ENCODE measurements around the gene ZBTB20.

Gene ZBTB20

DNA sequence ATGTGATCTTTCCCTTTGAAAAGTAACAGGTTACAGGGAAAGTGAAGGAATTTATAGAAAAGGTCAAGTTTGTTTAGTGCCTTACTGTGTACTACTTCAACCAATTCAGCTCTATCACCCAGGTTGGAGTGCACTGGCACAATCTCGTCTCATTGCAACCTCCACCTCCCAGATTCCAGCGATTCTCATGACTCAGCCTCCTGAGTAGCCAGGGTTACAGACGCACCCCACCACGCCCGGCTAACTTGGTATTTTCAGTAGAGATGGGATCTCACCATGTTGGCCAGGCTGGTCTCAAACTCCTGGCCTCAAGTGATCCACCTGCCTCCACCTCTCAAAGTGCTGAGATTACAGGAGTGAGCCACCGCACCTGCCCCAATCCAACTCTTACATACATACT, 279.7 kb downstream of the ZBTB20 start:
- DNase-seq = no peak

DNA sequence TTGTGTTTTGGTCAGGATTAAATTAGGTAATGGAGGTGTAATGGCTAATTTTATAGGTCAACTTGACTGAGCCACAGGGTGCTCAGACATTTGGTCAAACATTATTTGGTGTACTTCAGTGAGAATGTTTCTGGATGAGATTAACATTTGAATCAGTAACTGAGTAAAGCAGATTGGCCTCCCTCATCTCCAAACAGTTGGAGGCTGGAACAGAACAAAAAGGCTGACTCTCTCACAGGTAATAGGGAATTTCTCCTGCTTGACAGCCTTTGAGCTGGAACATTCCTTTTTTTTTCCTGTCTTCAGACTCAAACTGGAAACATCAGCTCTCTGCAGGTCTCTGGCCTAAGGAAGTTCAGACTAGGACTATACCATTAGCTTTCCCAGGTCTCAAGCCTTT, 280.7 kb downstream of the ZBTB20 start:
- no peak for DNase-seq

DNA sequence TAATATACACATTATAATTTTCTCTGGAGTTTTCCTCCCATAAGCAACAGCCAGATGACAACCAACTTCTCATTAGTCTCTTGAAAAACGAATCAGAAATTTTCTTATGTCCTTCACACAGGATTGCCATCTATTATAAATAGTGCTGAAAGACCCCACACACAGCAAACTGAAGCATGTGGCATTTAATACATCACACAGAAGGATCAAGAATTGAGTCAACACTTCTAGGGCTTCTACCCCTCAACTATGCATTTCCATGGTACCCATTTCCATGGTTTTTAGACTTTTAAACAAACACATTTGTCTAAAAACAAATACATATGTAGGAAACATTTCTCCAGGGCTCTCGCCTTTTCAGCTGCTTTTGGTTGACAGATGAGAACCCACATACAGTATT, 282.1 kb downstream of the ZBTB20 start:
- DNase-seq = no peak

DNA sequence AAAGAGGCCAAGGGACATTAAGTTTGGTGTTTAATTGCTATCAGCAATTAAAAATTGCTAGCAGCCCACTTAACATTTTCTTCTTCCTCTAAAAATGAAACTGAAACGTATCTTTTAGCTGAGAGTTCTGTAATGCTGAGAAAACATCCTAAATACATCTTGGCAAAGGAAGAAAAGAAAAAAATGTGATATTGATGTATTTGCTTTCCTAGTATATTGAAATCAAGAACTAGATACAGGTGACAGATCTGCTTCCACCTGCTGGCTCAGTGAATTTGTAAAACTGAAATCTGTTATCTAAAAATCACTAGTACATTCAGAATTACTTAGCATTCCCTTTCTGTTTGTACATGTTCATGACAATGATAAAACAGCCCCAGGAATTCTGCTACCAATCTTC, 283.2 kb downstream of the ZBTB20 start:
- DNase-seq = no peak

DNA sequence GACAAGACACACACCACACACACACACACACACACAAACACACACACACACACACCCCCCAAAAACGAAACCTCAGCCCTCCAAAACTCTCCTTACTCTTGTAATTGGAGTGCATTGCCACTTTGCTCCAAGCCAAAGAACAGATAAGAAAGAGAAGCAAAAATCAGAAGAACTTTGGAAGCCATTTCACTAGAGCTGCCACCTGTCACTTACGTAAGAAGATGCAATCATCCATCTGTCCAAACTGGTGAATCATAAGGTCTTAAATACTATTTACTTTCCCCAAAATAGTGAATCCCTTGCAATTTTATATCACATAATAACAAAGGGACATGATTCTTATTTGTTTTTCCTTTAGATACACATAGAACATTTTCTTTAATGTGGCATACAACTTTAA, 285.4 kb downstream of the ZBTB20 start:
- no peak for DNase-seq

DNA sequence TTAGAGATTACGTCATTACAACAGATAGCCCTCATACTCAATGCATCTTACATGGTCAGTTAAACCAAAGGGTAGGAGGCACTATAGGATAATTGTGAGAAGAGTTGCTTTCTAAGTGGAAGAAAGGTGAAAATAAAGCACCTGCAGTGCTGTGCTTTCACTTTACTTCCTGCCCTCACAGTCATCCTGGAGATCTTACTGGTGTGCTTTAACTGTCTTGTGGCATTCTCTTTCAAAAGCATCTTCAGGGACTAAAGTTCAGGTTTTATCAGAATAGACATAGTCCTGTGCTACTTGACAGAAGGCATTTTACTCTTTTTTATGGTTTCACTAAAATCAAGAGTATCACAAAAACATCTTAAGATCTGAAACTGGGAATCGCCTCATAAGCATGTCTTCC, 286.6 kb downstream of the ZBTB20 start:
- DNase-seq = no peak

DNA sequence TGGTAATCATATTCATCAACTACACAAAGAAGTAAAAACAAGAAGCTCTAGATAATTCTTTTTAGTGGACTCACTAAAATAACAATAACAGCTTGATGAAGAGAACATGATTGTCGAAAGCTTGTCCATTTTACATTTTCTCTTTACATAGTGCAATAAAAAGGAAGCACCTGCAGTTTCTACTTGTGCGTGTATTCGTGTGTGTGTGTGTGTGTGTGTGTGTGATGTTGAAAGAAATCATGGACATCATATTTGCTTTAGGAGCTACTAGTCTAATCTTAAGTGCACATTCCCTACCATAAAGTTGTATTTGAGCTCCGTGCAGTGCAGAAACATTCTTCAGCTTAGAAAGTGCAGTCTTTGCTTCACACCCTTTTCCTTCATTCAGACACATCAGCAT, 288.8 kb downstream of the ZBTB20 start:
- DNase-seq = no peak

DNA sequence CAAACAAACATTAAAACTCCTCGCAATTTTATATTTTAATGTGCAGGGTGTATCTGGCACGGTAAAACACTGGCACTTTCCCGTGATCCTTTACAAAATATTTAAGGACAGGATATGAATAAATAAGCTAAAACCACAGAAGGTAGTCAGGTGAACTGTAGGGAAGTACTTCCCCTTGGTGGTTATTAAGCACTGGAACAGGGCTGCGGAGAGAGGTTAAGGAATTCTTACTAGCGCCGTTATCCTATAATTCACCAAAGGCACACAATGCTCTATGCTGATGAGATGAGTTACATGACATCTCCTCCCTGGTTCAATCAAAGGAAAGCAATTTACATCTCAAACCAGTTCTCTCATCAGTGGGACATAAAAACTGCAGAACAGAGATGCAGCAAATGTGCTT, 289.8 kb downstream of the ZBTB20 start:
- no peak for DNase-seq

DNA sequence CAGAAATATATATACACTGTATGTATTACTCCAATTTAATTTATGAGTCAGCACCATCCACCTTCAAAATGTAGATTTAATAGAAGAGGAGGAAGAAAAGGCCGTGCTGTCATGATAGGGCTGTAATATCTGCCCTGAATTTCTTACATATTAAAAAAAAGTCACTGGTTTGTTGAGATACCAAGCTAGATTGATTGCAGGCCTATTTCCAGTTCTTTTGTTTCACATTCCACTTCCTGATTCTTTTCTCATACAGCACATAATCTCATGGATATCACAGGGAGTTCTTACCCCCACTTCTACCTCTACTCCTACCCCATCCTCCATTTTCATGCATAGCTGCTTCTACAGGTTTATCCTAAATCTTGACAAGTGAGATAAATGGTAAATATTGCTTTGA, 290.3 kb downstream of the ZBTB20 start:
- no peak for DNase-seq

DNA sequence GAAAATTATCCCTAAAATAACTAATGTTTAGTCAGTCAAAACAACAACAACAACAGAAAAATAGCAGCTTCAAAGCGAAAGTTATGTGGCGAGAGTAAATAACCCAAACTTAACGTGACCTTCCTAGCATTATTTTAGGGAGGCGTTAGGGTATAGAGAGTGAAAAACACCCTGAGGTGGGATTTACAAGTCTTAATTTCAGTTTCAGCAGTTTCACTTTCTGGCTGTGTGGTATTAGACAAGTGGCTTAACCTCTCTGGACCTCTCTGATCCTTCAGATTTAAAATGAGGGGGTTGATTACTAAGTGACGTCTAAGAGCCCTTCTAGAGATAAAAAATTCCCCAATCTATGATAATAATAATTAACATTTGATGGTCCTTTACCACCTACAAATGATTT, 291.2 kb downstream of the ZBTB20 start:
- DNase-seq = no peak

DNA sequence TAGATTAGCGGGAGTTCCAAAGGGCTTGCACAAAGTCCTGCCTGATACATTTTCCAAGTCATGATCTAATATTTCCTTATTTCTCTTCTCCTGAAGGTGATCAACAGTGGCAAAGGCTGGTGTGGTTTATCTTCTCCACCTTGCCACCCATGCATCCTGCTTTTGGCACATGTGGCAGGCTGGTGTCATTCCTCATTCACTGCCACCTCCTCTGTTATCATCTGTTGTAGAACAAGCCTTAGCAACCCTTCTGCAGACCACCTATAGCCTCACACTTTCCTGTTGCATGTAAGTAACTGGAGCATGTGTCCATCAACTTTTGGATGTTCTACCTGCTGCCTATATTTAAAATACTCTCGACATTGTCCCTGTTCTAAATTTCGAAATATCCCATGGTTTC, 294.1 kb downstream of the ZBTB20 start:
- no peak for DNase-seq

DNA sequence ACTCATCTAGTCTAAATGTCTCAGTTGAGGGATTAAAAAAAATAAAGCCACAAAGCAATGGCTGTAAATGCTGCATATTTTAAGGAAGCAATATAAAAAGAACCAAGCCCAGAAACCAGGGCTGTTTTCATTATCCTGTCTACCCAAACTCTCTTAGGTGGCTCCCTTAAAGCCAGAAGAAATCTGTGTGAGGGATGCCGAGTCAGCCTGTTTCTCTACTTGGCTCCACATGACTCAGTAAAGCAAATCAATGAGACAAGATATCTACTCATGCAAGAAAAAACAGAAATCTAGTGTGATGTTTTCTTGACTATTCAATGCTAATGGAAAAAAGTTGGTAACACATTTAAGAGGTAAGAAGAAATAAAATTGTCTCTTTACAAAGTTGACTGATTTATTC, 296.2 kb downstream of the ZBTB20 start:
- DNase-seq = no peak

DNA sequence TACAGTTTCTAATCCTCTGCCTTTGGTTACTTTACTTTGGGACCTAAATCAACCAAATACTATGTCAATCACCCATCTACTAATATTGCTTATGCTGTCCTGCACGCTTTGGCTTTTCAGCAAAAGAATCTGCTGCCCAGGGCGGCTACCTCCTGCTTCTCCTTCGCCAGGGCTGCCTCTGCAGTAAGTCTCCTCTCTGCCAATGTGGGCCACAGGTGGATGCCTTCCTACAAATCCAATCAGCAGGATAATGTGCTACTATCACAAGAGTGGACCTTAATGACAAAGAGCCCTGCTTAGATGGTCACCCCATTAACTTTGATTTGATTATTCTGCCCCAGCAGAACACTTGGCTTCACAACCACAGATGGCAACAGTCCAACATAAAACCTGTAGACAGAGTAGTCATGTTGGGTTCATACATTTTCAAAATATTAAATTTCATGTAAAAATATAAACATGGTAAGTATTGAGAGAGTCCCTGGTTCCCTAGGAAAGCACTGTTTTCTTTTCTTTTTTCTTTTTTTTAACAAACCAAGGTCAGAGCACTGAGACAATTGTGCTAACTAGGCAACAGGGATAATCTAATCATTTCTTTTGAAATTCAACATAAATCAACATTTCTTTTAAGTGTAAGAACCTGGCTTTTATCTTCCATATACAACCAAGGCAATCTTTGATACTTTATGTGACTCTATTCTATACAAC, 298.3 kb downstream of the ZBTB20 start:
- no peak for DNase-seq

DNA sequence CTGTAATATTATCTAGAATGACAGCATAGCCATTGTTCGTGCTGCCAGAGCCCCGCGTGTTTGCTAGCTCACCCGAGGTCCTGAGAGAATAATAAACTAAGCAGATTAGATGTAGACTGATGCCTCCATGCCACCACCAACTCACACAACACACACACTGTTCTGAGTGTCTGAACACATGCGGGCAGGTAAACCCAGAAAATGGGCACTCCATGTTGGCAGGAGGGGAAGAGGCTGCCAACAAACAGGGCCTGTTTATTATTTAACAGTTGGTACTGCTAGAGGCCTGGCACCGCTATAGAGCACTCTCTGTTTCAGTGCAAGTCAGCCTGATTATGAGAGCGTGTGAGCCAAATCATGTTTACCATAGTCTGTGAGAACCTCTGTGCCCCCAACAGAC, 299.0 kb downstream of the ZBTB20 start:
- no peak for DNase-seq

DNA sequence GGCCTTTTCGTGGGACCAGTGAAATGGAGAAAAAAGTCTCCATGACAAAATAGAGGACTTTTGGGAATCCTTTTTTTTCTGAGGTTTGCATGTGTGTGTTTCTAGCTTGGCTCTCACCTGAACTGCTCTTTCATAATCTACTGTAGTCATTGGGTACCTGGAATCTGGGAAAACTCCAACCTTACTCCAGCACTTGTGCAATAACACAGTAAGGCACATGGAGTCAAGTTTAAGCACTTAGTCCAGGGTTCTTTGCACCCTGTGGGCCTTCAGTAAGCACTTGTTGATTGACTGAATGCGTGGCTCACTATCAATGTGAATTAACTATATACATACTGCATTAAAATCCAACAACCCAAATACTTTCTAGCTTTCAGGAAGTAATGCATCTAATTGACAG, 299.5 kb downstream of the ZBTB20 start:
- no peak for DNase-seq

DNA sequence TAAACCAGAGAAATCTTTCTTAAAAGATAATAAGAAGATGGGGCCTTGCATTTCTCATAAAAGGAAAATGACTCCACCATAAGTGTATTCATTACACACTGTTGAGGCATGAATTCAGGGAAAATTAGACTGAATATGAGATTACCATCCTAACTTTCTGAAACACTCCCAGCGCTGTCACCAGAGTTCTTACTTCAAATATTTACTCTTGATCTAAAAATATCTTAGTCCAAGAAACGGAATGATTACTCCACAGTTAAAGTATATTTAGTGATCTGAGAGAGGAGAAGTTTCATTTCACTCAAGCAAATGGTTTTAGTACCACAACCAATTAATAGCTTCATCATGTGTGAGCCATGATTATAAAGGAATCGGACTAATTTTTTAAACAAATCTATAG, 300.3 kb downstream of the ZBTB20 start:
- DNase-seq = no peak

DNA sequence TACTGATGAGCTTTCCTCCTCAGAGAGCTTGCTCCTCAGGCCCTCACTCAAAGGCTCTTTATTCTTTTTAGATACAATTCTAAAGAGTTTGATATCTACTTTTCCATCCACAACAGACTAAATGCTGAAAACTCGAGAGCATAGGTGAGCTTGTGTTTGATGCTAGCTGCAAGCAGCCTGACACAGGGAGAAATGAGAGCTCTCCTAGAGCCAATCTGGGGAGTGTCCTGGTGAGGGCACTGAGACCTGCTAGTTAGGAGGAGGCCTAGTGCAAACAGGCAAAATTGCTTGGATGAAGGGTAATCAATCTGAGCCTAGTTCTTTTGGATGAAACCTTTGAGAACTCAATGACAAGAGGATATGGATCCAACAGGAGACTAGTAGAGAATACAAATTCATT, 300.8 kb downstream of the ZBTB20 start:
- DNase-seq = no peak

DNA sequence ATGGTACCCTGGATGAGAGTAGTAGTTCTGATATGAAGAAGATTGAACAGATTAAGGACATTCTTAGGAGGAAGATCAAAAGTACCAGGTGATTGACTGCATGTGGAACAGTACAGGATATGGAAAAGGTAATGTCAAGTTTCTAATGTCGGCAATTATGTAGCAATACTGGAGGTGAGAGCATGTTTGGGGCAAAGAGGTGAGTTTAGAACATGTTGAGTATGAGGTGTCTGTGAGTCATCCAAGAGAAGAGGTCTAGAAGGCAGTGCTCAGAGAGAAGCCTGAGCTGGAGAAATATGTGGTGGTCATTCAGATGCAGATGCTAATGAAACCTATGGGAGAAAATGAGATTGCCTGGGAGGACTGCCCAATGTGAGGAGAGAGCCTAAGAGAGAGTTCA, 305.6 kb downstream of the ZBTB20 start:
- no peak for DNase-seq

DNA sequence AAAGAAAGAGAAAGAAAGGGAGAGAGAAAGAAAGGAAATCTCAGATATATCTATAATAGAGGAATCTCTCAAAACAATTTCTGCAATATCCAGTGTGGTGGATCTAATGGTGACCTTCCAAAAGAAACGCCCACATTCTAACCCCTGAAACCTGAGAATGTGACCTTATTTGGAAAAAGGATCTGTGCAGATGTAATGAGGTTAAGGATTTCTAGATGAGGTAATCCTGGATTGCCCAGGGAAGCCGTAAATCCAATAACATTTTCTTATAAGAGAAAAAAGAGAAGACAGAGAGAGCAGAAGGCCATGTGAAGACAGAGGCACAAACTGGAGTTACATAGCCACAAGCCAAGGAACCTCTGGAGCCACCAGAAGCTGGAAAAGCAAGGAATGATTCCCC, 307.6 kb downstream of the ZBTB20 start:
- DNase-seq = no peak

DNA sequence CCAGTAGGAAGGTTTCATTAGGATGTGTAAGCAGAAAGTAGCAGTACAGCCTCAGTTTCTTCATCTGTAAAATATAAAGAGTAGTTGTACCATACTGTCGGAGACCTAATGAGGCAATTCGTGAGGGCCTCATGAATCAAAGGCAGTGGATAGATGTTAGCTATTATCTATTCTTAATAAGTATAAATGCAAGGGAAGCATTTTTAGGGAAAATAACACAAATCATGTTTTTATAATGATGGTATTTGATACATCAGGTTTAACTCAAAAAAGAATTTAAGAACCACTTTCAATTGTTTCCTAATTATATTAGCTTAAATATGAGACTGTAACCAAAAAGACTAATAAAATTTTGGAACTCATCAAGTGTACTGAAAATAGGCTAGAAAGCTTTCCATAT, 309.1 kb downstream of the ZBTB20 start:
- DNase-seq = no peak

DNA sequence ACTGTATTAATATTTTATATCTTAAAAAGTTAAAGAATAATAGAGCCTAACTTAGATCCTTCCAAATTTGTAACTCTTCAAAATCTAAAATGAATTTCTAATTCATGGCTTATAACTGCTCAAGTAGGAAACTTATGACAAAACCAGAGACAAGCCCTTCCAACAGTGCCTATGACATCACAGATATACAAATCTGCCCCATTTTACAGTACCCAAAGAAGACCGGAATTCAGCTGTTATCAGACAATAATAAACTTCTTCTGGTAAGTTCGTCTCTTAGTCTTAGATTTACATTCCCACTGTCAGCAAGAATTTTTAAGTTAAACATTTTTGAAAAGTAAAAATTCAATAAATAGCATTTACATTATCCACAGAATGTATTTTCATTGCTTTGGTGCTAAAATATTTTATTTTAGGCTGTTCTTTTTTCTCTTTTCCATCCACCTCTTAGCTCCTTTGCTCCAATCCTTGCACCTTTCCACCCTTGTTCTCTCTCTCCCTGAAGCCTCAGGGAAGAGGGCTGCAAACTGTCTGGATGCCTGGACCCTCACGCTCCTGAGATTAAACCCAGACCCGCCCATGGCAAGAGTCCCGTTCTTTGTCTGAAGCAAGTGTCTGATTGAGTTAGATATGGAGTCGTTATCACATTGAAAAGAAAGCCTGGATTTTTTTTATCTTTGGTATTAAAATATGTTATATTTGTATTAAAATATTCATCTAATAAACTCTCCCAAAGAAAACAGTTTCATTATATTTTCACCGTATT, 312.7 kb downstream of the ZBTB20 start:
- no peak for DNase-seq

DNA sequence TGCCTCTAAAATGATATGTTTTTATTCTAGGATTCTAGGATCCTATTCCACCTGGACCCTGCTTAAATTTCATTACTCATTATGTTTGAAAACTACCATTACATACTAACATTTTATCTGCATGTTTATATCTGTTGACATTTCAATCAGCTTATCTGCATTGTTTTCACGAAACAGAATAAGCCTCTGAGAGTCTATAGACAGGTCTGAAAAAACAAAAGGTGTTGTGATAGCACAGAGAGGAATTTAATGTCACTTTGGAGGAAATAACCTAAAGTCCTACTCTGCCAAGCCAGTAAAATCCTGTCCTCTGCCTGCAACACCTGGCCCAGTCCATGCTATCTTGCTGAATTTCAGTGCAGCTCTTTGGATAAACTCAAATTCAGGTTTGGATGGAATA, 315.2 kb downstream of the ZBTB20 start:
- DNase-seq = no peak

DNA sequence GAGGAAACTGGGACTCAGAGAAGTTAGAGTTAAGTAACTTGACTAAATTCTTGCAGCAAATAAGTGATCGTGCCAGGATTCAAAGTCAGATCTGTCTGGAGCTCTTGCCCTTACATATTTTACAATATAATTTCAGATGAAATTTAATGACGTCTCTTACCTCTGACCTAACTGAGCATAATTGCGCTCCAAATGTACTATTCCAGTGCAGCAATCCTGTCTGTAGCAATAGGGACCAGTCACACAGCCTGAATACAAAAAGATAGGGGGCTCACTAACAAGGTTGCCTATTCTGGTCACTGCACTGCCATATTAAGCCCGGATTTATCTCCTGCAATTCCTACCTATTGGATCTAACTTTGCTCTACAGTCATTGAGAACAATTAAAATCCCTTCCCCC, 316.4 kb downstream of the ZBTB20 start:
- no peak for DNase-seq

DNA sequence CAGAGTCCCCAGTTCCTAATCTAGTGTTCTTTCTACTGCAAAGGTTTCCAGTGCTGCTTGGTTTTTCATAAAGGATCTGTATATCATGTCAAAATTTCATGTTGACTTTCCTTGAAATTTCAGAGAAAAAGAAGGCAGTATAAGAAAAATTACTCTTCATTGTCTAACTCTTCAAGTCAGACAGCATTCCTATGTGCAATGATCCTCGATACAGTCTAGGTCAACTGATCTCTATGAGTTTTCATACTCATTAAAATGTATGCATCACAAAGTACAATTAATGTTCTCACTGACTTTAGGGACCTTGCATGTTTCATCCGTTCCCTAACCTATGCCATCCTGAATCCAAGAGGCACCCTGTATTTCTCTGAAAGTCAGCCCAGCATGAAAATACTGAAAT, 317.3 kb downstream of the ZBTB20 start:
- no peak for DNase-seq

DNA sequence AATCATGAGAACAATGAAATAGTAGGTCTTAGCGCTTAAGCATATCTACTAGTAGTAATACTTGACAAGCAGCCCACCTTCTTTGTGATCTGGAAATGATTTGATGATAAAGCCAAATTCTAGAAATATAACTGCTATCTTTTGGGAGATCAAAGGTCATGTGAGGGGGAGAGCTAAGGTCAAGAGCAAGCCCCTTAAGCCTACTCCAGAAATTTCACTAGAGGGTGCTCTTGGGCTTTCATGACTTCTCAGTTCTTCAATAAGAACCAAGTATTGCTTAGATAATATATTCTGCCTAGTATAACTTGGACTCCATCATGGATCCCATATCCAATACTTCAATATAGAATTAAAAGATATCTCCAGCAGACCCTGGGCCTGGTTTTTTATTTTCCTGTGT, 319.6 kb downstream of the ZBTB20 start:
- DNase-seq = no peak
